ENCODE data around the gene WNT8B. TPM values are rescaled to one million over a fixed set of nuclear protein-coding genes. Genes with fewer than 3 reads are reported as not detected.

Gene WNT8B
- total and polyA plus RNA-seq, 2 donors (not counting 1 experiment from before 2014, with no cell fraction given): not detected

DNA sequence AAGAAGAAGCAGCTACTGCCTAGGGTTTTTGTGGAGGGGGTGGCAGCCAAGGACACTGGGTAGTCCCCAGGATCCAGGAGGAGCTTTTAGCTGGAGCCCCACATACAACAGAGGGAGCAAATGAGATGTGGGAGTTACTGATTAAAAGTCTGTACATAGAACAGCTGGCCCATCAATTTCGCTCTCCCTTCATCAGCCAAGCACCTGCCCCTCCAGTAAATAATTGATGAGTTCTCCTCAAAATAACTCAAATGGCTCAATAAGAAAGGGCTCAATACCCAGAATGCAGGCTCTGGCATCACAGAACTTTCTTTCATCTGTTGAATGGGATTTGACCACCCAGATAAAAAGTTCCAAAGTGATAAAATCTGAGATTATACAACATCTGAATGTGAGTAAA, 15.1 kb upstream of the WNT8B start:
- Histone ChIP-seq H3K9ac (ENCODE audit: insufficient read depth, low read length) (no peak overlapping the region), H3K4me3 (replicated peaks in 1 of 4; ENCODE audit: control extremely low read depth in 1 of 4, insufficient read depth in 1 of 4, low read depth in 3 of 4, low read length in 4 of 4) (no peak overlapping the region), H3K79me2 (ENCODE audit: control insufficient read depth, insufficient read depth, low read length) (no peaks in the 10 kb centered on the region), H3K27me3 (ENCODE audit: control insufficient read depth, insufficient read depth, low read length) (peaks cover 3% of the 10 kb centered on the region), H3K27ac (ENCODE audit: insufficient read depth, low read length) (no peak overlapping the region), H2AFZ (ENCODE audit: low read length) (no peak overlapping the region), H4K20me1 (ENCODE audit: control insufficient read depth, extremely low read depth, insufficient read depth, low read length) (no peaks in the 10 kb centered on the region), H3K36me3 (ENCODE audit: control insufficient read depth, insufficient read depth, low read length) (no peaks in the 10 kb centered on the region), H3K4me2 (ENCODE audit: extremely low read depth, insufficient read depth, low read length) (no peak overlapping the region), H3K9me3 (ENCODE audit: control insufficient read depth, insufficient read depth, low read depth, low read length) (no peaks in the 10 kb centered on the region), H3K4me1 (ENCODE audit: control insufficient read depth, extremely low read depth, insufficient read depth, low read length) (no peaks in the 10 kb centered on the region)
- no peak for DNase-seq (ENCODE audit: low read depth in 2 of 2)
- TF ChIP-seq, protein P1, sequence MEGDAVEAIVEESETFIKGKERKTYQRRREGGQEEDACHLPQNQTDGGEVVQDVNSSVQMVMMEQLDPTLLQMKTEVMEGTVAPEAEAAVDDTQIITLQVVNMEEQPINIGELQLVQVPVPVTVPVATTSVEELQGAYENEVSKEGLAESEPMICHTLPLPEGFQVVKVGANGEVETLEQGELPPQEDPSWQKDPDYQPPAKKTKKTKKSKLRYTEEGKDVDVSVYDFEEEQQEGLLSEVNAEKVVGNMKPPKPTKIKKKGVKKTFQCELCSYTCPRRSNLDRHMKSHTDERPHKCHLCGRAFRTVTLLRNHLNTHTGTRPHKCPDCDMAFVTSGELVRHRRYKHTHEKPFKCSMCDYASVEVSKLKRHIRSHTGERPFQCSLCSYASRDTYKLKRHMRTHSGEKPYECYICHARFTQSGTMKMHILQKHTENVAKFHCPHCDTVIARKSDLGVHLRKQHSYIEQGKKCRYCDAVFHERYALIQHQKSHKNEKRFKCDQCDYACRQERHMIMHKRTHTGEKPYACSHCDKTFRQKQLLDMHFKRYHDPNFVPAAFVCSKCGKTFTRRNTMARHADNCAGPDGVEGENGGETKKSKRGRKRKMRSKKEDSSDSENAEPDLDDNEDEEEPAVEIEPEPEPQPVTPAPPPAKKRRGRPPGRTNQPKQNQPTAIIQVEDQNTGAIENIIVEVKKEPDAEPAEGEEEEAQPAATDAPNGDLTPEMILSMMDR (conservative IDR thresholded peaks at IDR 0.05 in 1 of 2, IDR thresholded peaks at IDR 0.05 in 1 of 2; ENCODE audit: low read depth in 1 of 2, low read length in 2 of 2): no peak
- TF ChIP-seq EZH2 (IDR thresholded peaks at IDR 0.05; ENCODE audit: low read length, missing control alignments): no peak

DNA sequence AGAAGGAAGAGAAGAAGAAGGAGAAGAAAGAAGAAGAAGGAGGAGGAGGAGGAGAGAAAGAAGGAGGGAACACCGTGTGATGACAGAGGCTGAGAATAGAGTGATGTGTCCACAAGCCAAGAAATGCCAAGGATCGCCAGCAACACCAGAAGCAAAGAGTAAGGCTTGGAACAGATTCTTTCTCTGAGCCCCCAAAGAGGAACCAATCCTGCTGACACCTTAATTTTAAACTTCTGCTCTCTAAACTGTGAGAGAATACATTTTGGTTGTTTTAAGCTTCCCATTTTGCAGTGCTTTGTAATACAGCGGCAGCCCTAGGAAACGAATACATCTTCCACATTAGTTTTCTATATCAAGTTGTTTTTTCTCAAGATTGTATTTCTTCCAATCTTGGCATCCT, 13.9 kb upstream of the WNT8B start:
- TF ChIP-seq EZH2 (IDR thresholded peaks at IDR 0.05; ENCODE audit: low read length, missing control alignments): no peak
- TF ChIP-seq, protein P1 (conservative IDR thresholded peaks at IDR 0.05 in 1 of 2, IDR thresholded peaks at IDR 0.05 in 1 of 2; ENCODE audit: low read depth in 1 of 2, low read length in 2 of 2): no peak
- Histone ChIP-seq H3K9ac (ENCODE audit: insufficient read depth, low read length) (no peak overlapping the region), H3K27me3 (ENCODE audit: control insufficient read depth, insufficient read depth, low read length) (peaks cover 3% of the 10 kb centered on the region), H3K4me3 (replicated peaks in 1 of 4; ENCODE audit: control extremely low read depth in 1 of 4, insufficient read depth in 1 of 4, low read depth in 3 of 4, low read length in 4 of 4) (no peak overlapping the region), H3K36me3 (ENCODE audit: control insufficient read depth, insufficient read depth, low read length) (no peaks in the 10 kb centered on the region), H3K9me3 (ENCODE audit: control insufficient read depth, insufficient read depth, low read depth, low read length) (no peaks in the 10 kb centered on the region), H4K20me1 (ENCODE audit: control insufficient read depth, extremely low read depth, insufficient read depth, low read length) (no peaks in the 10 kb centered on the region), H3K4me2 (ENCODE audit: extremely low read depth, insufficient read depth, low read length) (no peak overlapping the region), H3K79me2 (ENCODE audit: control insufficient read depth, insufficient read depth, low read length) (no peaks in the 10 kb centered on the region), H3K27ac (ENCODE audit: insufficient read depth, low read length) (no peak overlapping the region), H3K4me1 (ENCODE audit: control insufficient read depth, extremely low read depth, insufficient read depth, low read length) (no peaks in the 10 kb centered on the region), H2AFZ (ENCODE audit: low read length) (no peak overlapping the region)
- no peak for DNase-seq (ENCODE audit: low read depth in 2 of 2)

DNA sequence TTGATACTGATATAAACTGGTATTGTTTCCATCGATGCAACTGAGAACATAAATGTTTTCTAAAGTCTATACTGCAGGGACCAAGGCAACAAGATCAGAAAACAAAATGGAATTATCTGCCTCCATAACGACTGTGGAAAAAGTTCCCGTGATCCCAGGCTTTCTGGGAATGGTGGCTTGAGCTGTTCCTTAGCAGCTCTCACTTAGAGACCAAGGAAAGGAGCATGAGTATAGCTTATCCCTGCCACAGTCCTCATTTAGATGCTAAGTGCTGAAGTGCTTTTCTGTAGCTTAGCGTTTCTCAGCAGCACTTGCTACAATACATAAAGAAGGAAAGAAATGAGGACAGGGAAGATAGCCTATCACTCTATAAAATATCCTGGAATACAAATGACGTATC, 5.5 kb downstream of the WNT8B start:
- Histone ChIP-seq H3K79me2 (ENCODE audit: control insufficient read depth, insufficient read depth, low read length) (no peaks in the 10 kb centered on the region), H3K9me3 (ENCODE audit: control insufficient read depth, insufficient read depth, low read depth, low read length) (no peaks in the 10 kb centered on the region), H3K4me1 (ENCODE audit: control insufficient read depth, extremely low read depth, insufficient read depth, low read length) (no peaks in the 10 kb centered on the region), H3K9ac (ENCODE audit: insufficient read depth, low read length) (no peak overlapping the region), H4K20me1 (ENCODE audit: control insufficient read depth, extremely low read depth, insufficient read depth, low read length) (peaks cover 2% of the 10 kb centered on the region), H2AFZ (ENCODE audit: low read length) (no peak overlapping the region), H3K4me2 (ENCODE audit: extremely low read depth, insufficient read depth, low read length) (no peak overlapping the region), H3K27me3 (ENCODE audit: control insufficient read depth, insufficient read depth, low read length) (peaks cover 21% of the 10 kb centered on the region), H3K27ac (ENCODE audit: insufficient read depth, low read length) (no peak overlapping the region), H3K4me3 (replicated peaks in 1 of 4; ENCODE audit: control extremely low read depth in 1 of 4, insufficient read depth in 1 of 4, low read depth in 3 of 4, low read length in 4 of 4) (no peak overlapping the region), H3K36me3 (ENCODE audit: control insufficient read depth, insufficient read depth, low read length) (no peaks in the 10 kb centered on the region)
- TF ChIP-seq, protein P1 (conservative IDR thresholded peaks at IDR 0.05 in 1 of 2, IDR thresholded peaks at IDR 0.05 in 1 of 2; ENCODE audit: low read depth in 1 of 2, low read length in 2 of 2): no peak
- no peak for TF ChIP-seq EZH2 (IDR thresholded peaks at IDR 0.05; ENCODE audit: low read length, missing control alignments)
- no peak for DNase-seq (ENCODE audit: low read depth in 2 of 2)
